ENCODE measurements around the gene IMPA2. TPM values are rescaled to one million over a fixed set of nuclear protein-coding genes. Genes with fewer than 3 reads are reported as not detected.

The IMPA2 gene
- total RNA-seq, 4 donors from 2014 or later: 28.5 to 61.7 (median 31.6) TPM

GRCh38 chr18:11990539-11990938, 9.2 kb downstream of the IMPA2 start:
- Histone ChIP-seq H3K9me3 (no peaks in the 10 kb centered on the region), H3K27me3 (no peaks in the 10 kb centered on the region), H3K4me1 (no peaks in the 10 kb centered on the region), H3K27ac (no peak overlapping the region), H3K4me3 (no peak overlapping the region), H3K36me3 (no peaks in the 10 kb centered on the region)
- intact Hi-C loops (cut with DNase I; ENCODE audit: low total_unique reads): no loop called here
- TF ChIP-seq POLR2A (IDR thresholded peaks at IDR 0.05): no peak
- TF ChIP-seq, protein P1, sequence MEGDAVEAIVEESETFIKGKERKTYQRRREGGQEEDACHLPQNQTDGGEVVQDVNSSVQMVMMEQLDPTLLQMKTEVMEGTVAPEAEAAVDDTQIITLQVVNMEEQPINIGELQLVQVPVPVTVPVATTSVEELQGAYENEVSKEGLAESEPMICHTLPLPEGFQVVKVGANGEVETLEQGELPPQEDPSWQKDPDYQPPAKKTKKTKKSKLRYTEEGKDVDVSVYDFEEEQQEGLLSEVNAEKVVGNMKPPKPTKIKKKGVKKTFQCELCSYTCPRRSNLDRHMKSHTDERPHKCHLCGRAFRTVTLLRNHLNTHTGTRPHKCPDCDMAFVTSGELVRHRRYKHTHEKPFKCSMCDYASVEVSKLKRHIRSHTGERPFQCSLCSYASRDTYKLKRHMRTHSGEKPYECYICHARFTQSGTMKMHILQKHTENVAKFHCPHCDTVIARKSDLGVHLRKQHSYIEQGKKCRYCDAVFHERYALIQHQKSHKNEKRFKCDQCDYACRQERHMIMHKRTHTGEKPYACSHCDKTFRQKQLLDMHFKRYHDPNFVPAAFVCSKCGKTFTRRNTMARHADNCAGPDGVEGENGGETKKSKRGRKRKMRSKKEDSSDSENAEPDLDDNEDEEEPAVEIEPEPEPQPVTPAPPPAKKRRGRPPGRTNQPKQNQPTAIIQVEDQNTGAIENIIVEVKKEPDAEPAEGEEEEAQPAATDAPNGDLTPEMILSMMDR (IDR thresholded peaks at IDR 0.05): no peak
- DNase-seq: no peak

- Histone ChIP-seq H3K27me3 (no peaks in the 10 kb centered on the region), H3K4me1 (no peaks in the 10 kb centered on the region), H3K36me3 (no peaks in the 10 kb centered on the region), H3K9me3 (no peaks in the 10 kb centered on the region), H3K27ac (no peak overlapping the region), H3K4me3 (no peak overlapping the region)
- TF ChIP-seq, protein P1 (IDR thresholded peaks at IDR 0.05): no peak
- TF ChIP-seq POLR2A (IDR thresholded peaks at IDR 0.05): no peak
- intact Hi-C loops (cut with DNase I; ENCODE audit: low total_unique reads): no loop called here
- no peak for DNase-seq
Measured at GRCh38 chr18:11991021-11991795, 9.9 kb downstream of the IMPA2 start.

DNA sequence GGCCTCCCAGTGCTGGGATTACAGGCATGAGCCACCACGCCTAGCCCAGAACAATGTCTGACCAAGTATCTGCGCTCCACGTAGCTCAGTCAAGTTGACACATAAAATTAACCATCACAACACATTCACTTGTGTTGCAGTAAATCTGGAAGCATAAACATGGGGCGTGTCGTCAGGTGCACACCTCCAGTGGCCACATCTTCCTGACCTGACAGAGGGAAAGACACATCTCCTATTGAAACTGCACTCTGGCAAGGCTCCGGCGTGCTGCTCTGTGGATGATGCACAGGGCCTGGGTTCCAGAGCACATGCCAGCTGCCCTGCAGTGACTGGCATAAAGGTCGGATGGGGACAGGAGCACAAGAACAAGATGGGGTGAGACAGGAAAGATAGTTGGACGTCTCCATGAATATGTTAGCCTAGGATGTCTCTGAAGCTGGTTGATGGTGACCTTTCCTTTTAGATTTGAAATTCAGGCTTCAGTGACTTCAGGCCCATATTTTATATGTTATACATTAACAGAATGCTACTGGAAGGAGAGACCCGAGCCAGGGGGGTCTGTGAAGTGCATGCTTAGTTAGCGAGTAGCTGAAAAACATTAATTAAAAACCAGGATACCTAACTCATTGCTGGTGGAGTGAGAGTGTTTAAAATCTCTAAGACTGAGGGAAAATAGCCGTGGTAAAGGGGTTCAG, 10.9 kb downstream of the IMPA2 start:
- no peak for DNase-seq

DNA sequence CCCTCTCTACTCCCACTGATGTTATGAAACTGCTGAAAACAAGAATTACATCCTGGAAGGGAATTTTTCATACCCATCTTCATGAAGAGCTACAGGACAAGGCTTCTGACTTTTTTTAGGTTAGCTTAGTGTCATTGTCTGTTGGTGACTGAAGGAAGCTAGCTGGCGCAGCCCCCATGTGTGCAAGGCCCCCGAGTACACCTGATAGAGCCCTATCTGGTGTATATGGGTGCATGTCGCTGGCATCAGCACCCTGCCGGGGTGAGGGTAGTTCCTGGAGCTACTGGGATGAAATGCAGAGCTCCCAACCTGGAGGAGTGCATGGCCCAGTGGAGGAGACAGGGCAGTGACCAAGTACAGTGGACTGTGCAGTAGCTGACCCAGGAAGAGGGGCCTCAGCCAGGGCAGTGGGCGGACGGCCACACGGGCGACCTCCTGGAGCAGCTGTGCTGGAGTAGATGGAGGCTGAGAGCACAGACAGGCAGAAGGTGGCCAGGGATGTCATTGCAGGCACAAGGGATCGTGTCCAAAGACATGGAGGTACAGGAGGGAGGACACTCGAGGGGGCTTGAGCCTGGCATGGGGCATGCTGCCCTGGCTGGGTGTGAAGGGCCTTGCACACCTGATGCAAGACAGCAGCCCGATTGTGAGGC, 12.1 kb downstream of the IMPA2 start:
- DNase-seq: no peak
- Histone ChIP-seq H3K27me3 (no peaks in the 10 kb centered on the region), H3K27ac (peak overlapping the region in 1 of 2 donors; percentile 1), H3K4me3 (no peak overlapping the region), H3K4me1 (no peaks in the 10 kb centered on the region), H3K9me3 (no peaks in the 10 kb centered on the region), H3K36me3 (no peaks in the 10 kb centered on the region)
- TF ChIP-seq, protein P1 (IDR thresholded peaks at IDR 0.05): no peak
- no peak for TF ChIP-seq POLR2A (IDR thresholded peaks at IDR 0.05)
- intact Hi-C loops (cut with DNase I; ENCODE audit: low total_unique reads): no loop called here

More for the DNA sequence above, 10.9 kb downstream of the IMPA2 start:
- Histone ChIP-seq H3K4me1 (no peaks in the 10 kb centered on the region), H3K9me3 (no peaks in the 10 kb centered on the region), H3K36me3 (no peaks in the 10 kb centered on the region), H3K27ac (no peak overlapping the region), H3K27me3 (no peaks in the 10 kb centered on the region), H3K4me3 (no peak overlapping the region)
- TF ChIP-seq, protein P1 (IDR thresholded peaks at IDR 0.05): no peak
- no peak for TF ChIP-seq POLR2A (IDR thresholded peaks at IDR 0.05)
- intact Hi-C loops (cut with DNase I; ENCODE audit: low total_unique reads): no loop called here

DNA sequence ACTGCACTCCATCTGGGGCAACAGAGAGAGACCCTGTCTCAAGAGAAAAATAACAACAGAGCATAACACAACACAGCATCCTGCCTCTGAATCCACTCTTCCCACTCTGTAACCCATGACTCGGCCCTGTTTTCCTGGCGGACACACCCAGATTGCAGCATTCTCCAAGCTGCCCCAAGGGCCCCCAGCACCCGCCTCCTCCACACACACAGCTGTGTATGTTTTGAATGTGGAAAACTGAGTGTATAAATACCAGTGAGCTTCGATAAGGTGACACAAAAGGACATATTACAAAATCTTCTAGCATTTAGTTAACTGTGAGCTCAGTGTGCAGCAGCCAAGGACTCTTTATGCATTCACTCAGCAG, 13.0 kb downstream of the IMPA2 start:
- Histone ChIP-seq H3K4me3 (no peak overlapping the region), H3K36me3 (no peaks in the 10 kb centered on the region), H3K9me3 (no peaks in the 10 kb centered on the region), H3K4me1 (no peaks in the 10 kb centered on the region), H3K27ac (peak overlapping the region in 1 of 2 donors; percentile 1), H3K27me3 (no peaks in the 10 kb centered on the region)
- intact Hi-C loops (cut with DNase I; ENCODE audit: low total_unique reads): no loop called here
- no peak for TF ChIP-seq POLR2A (IDR thresholded peaks at IDR 0.05)
- TF ChIP-seq, protein P1 (IDR thresholded peaks at IDR 0.05): no peak
- peak in 1 of 2 donors; percentile 43 for DNase-seq

Measured in uterus (tissue), 4 donors.